OCI-LY7 (cell line): ENCODE data around the gene CSH2. TPM values are rescaled to one million over a fixed set of nuclear protein-coding genes. Genes with fewer than 3 reads are reported as not detected.

Source experiments
- BruUV-seq: library from RNA; stranded (reverse); fragments of 400-500 nt; replicated peaks from 2 replicates; lab custom pipeline; 2021; lab: Mats Ljungman, UMichigan
- CTCF ChIA-PET: fragments of 300-600 bp; sonication (Branson Sonifier 250); formaldehyde crosslinking; loops from one replicate; lab custom pipeline; 2022; ENCODE audit warnings: antibody characterized with exemption; ENCODE audit not compliant: unreplicated experiment; lab: Charles Lee
- POLR2A ChIA-PET: fragments of 300-600 bp; sonication (Branson Sonifier 250); formaldehyde crosslinking; loops from one replicate; lab custom pipeline; 2022; ENCODE audit warnings: antibody characterized with exemption; lab: Charles Lee
- DNase-seq: peaks from one replicate; pipeline ENCODE4 v3.0.0-alpha.2; 2015; ENCODE audit warnings: low spot score
- H2AFZ ChIP-seq: fragments of 200-600 bp; sonication (generic), shearing (Covaris generic); 2 replicates; pipeline ENCODE4 v1.6.1; 2014; ENCODE audit warnings: mild to moderate bottlenecking, antibody characterized with exemption, low read length, moderate library complexity
- H3K27ac ChIP-seq: fragments of 200-600 bp; sonication (generic); 2 replicates; pipeline ENCODE4 v1.5.1; 2014; ENCODE audit warnings: mixed run types, low read depth, mild to moderate bottlenecking, moderate library complexity, low read length, inconsistent platforms; ENCODE audit not compliant: poor library complexity, severe bottlenecking
- H3K36me3 ChIP-seq: fragments of 200-600 bp; sonication (generic); 2 replicates; pipeline ENCODE4 v1.6.1; 2014; ENCODE audit warnings: mild to moderate bottlenecking, antibody characterized with exemption, low read length, moderate library complexity, mixed read lengths; ENCODE audit not compliant: insufficient read depth
- H3K4me1 ChIP-seq: fragments of 200-600 bp; sonication (generic); 2 replicates; pipeline ENCODE4 v1.5.1; 2014; ENCODE audit warnings: mild to moderate bottlenecking, low read length; ENCODE audit not compliant: insufficient read depth, poor library complexity, severe bottlenecking
- H3K4me2 ChIP-seq: fragments of 200-600 bp; sonication (generic); 2 replicates; pipeline ENCODE4 v1.6.1; 2014; ENCODE audit warnings: mild to moderate bottlenecking, low read length
- H3K4me3 ChIP-seq: fragments of 200-600 bp; sonication (generic); 2 replicates; pipeline ENCODE4 v1.5.1; 2014; ENCODE audit warnings: mild to moderate bottlenecking, low read depth, low read length; ENCODE audit not compliant: poor library complexity, severe bottlenecking
- H3K79me2 ChIP-seq: fragments of 200-600 bp; sonication (generic); 2 replicates; pipeline ENCODE4 v1.6.1; 2016; ENCODE audit warnings: low read depth, mild to moderate bottlenecking, low read length, moderate library complexity, mixed read lengths; ENCODE audit not compliant: insufficient read depth
- H3K9me2 ChIP-seq: fragments of 200-600 bp; sonication (generic); 2 replicates; pipeline ENCODE4 v1.6.1; 2016; ENCODE audit warnings: mild to moderate bottlenecking, low read length, mixed read lengths; ENCODE audit not compliant: insufficient read depth
- H3K9me3 ChIP-seq: fragments of 200-600 bp; sonication (generic); 2 replicates; pipeline ENCODE4 v1.6.1; 2014; ENCODE audit warnings: mild to moderate bottlenecking, mixed run types, low read length, mixed read lengths
- H4K20me1 ChIP-seq: fragments of 200-600 bp; sonication (generic); 2 replicates; pipeline ENCODE4 v1.6.1; 2014; ENCODE audit warnings: mild to moderate bottlenecking, antibody characterized with exemption, low read length, moderate library complexity, mixed read lengths; ENCODE audit not compliant: insufficient read depth
- CTCF ChIP-seq: fragments of 200-600 bp; sonication (generic); conservative IDR thresholded peaks from 2 replicates; pipeline ENCODE4 v1.5.1; 2014; ENCODE audit warnings: mild to moderate bottlenecking, antibody characterized with exemption, low read length, moderate library complexity, mixed read lengths
- EZH2phosphoT487 ChIP-seq: fragments of 200-600 bp; sonication (generic); IDR thresholded peaks from 2 replicates; pipeline ENCODE4 v1.6.1; 2018; ENCODE audit warnings: low read depth, borderline replicate concordance, mild to moderate bottlenecking, mixed run types, antibody characterized with exemption, low read length, moderate library complexity, mixed read lengths
- intact Hi-C: fragments of 100-400 bp; cut with micrococcal nuclease; formaldehyde crosslinking; loops from one replicate; pipeline ENCODE4 v1.10.0; 2022; ENCODE audit not compliant: unreplicated experiment
- total RNA-seq, 2 experiments: library from RNA; depleted of rRNA in 1 of 2; stranded (reverse); fragments of >200 nt in 1 of 2; shearing (Covaris generic) in 1 of 2; gene quantifications; 2 replicates each; pipeline ENCODE4 v1.2.3, GENCODE V29; 2014 to 2022

CSH2 gene
- total RNA-seq, 2 experiments from 2014 or later, result not detected

- no peaks in the 10 kb centered on the region for H3K36me3 ChIP-seq
- no peaks in the 10 kb centered on the region for H4K20me1 ChIP-seq
- ChIA-PET CTCF (no interaction called here), POLR2A (interaction anchor here (0.9 kb wide), 1 partner anchor 11 kb away, joined by 4 read pairs; no protein-coding TSS in a partner anchor)
- intact Hi-C loops, result no loop called here
- no peak for TF ChIP-seq EZH2phosphoT487
- no peak for TF ChIP-seq CTCF
- no peaks in the 10 kb centered on the region for H3K9me2 ChIP-seq
- H3K4me2 ChIP-seq, result no peak overlapping the region
- DNase-seq, result no peak
- H3K27ac ChIP-seq, result no peak overlapping the region
- no peaks in the 10 kb centered on the region for H3K79me2 ChIP-seq
- no TSS peak for BruUV-seq
- H3K9me3 ChIP-seq, result no peaks in the 10 kb centered on the region
- no peak overlapping the region for H2AFZ ChIP-seq
- no peak overlapping the region for H3K4me3 ChIP-seq
- no peaks in the 10 kb centered on the region for H3K4me1 ChIP-seq
Measured at GRCh38 chr17:63854709-63855108, 18.8 kb downstream of the CSH2 start.

- H3K4me1 ChIP-seq, result peaks cover 6% of the 10 kb centered on the region
- DNase-seq, result no peak
- no peak overlapping the region for H3K4me2 ChIP-seq
- H3K36me3 ChIP-seq, result no peaks in the 10 kb centered on the region
- H3K27ac ChIP-seq, result no peak overlapping the region
- intact Hi-C loops, result no loop called here
- H4K20me1 ChIP-seq, result no peaks in the 10 kb centered on the region
- no peaks in the 10 kb centered on the region for H3K79me2 ChIP-seq
- no peak overlapping the region for H2AFZ ChIP-seq
- no peaks in the 10 kb centered on the region; the same call in 1 of the 2 replicates for H3K9me3 ChIP-seq
- CTCF ChIA-PET, result no interaction called here
- TF ChIP-seq CTCF, result no peak
- TF ChIP-seq EZH2phosphoT487, result no peak
- H3K9me2 ChIP-seq, result no peaks in the 10 kb centered on the region
- BruUV-seq, result no TSS peak
- POLR2A ChIA-PET, result no interaction called here
- H3K4me3 ChIP-seq, result no peak overlapping the region
Measured at GRCh38 chr17:63853260-63853659, 20.2 kb downstream of the CSH2 start.

- H2AFZ ChIP-seq, result no peak overlapping the region
- DNase-seq, result no peak
- H3K36me3 ChIP-seq, result no peaks in the 10 kb centered on the region
- intact Hi-C loops, result no loop called here
- H3K4me3 ChIP-seq, result no peak overlapping the region
- H3K79me2 ChIP-seq, result no peaks in the 10 kb centered on the region
- no TSS peak for BruUV-seq
- H3K4me1 ChIP-seq, result peaks cover 6% of the 10 kb centered on the region
- H4K20me1 ChIP-seq, result no peaks in the 10 kb centered on the region
- ChIA-PET POLR2A (interaction anchor here (0.9 kb wide), 1 partner anchor 26 kb away, joined by 4 read pairs; no protein-coding TSS in a partner anchor), CTCF (no interaction called here)
- TF ChIP-seq EZH2phosphoT487 (no peak), CTCF (no peak)
- no peak overlapping the region for H3K27ac ChIP-seq
- H3K9me2 ChIP-seq, result no peaks in the 10 kb centered on the region
- H3K9me3 ChIP-seq, result no peaks in the 10 kb centered on the region; the same call in 1 of the 2 replicates
- no peak overlapping the region for H3K4me2 ChIP-seq
Measured at GRCh38 chr17:63850401-63850800, 23.1 kb downstream of the CSH2 start.
